Tibial nerve (tissue), 4 donors: ENCODE measurements around the gene SLC10A3. TPM values are rescaled to one million over a fixed set of nuclear protein-coding genes. Genes with fewer than 3 reads are reported as not detected.

Experiments used
- DNase-seq, 2 donors: peaks; one replicate each; pipeline ENCODE4 v3.0.0-alpha.2; 2019; ENCODE audit warnings: low spot score in 2 of 2
- H3K27ac ChIP-seq, 4 donors: fragments of 200-600 bp; sonication (generic) in 3 of 4; one replicate each; pipeline ENCODE4 v1.5.1; 2017 to 2019; ENCODE audit warnings: mild to moderate bottlenecking in 1 of 4
- H3K27me3 ChIP-seq, 2 donors: fragments of 200-600 bp; sonication (generic) in 1 of 2; one replicate each; pipeline versions ENCODE4 v1.5.1 to v1.6.0; 2017 to 2019
- H3K36me3 ChIP-seq, 3 donors: fragments of 200-600 bp; sonication (generic); one replicate each; pipeline ENCODE4 v1.5.1; 2018 to 2019
- H3K4me1 ChIP-seq, 4 donors: fragments of 200-600 bp; sonication (generic) in 3 of 4; one replicate each; pipeline ENCODE4 v1.5.1; 2017 to 2019
- H3K4me3 ChIP-seq, 4 donors: fragments of 200-600 bp; sonication (generic) in 3 of 4; one replicate each; pipeline ENCODE4 v1.5.1; 2017 to 2019; ENCODE audit warnings: mild to moderate bottlenecking in 1 of 4, moderate library complexity in 1 of 4
- H3K9me3 ChIP-seq, 4 donors: fragments of 200-600 bp; sonication (generic) in 3 of 4; one replicate each; pipeline ENCODE4 v1.5.1; 2017 to 2019
- EP300 ChIP-seq, 2 donors: sonication (generic); formaldehyde crosslinking; IDR thresholded peaks; one replicate each; pipeline ENCODE4 v1.6.1; 2017; ENCODE audit warnings: antibody characterized with exemption in 2 of 2, mild to moderate bottlenecking in 1 of 2
- POLR2A ChIP-seq, 2 donors: fragments of 450-650 bp; IDR thresholded peaks; one replicate each; pipeline ENCODE4 v1.6.1; 2017; ENCODE audit warnings: antibody characterized with exemption in 2 of 2, mild to moderate bottlenecking in 2 of 2, moderate library complexity in 2 of 2
- WGBS, 2 donors: methylation state at CpG; one replicate each; pipeline ENCODE4 v1.1.5; 2018; 5-methylcytosine and 5-hydroxymethylcytosine counted together
- total RNA-seq, 4 donors: library from RNA; depleted of rRNA; stranded (reverse); fragments of >200 nt; gene quantifications; one replicate each; pipeline ENCODE4 v1.1.0, GENCODE V29; 2016
- TF ChIP-seq, protein P1 (sequence below), 5 experiments: fragments of 200-600 bp in 3 of 5; fragments of 450-650 bp in 2 of 5; sonication (generic) in 3 of 5; IDR thresholded peaks; one replicate each; pipeline ENCODE4 v1.5.1; 2016 to 2019; ENCODE audit warnings: antibody characterized with exemption in 5 of 5, mild to moderate bottlenecking in 3 of 5, moderate library complexity in 2 of 5

The SLC10A3 gene
- total RNA-seq, 4 donors from 2014 or later: 17.8 to 40.6 (median 27.0) TPM

DNA sequence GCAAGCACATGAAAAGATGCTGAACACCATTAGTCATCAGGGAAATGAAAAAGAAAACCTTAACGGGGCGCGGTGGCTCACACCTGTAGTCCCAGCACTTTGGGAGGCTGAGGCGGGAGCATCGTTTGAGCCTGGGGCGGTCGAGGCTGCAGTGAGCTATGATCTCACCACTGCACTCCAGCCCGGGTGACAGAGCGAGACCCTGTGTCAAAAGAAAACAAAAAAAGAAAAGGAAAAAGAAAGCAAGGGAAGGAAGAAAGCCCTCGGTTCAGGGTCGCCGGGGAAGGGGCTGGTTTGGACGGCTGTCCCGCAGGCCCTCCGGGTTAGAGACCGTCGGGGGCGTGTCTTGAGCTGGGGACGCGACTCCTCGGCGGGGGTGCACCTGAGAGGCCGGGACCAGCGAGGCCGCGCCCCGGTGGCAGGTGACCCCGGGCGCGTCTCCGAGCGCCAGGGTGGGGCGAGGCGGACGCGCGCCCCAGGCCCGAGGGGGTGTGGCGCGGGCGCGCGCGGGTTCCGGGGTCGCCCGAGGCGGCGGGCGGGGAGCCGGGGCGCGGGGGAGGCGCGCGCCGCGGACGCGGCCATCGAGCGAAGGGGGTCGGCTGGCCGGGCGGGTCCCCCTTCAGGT, 32.8 kb downstream of the SLC10A3 start:
- peaks cover 0 to 30% (median 4%) of the 10 kb centered on the region in 4 donors for H3K4me1 ChIP-seq
- no peaks in the 10 kb centered on the region for H3K27me3 ChIP-seq
- no peaks in the 10 kb centered on the region for H3K36me3 ChIP-seq
- TF ChIP-seq EP300 (IDR thresholded peaks at IDR 0.05) (no peak), POLR2A (IDR thresholded peaks at IDR 0.05) (no peak)
- TF ChIP-seq, protein P1, sequence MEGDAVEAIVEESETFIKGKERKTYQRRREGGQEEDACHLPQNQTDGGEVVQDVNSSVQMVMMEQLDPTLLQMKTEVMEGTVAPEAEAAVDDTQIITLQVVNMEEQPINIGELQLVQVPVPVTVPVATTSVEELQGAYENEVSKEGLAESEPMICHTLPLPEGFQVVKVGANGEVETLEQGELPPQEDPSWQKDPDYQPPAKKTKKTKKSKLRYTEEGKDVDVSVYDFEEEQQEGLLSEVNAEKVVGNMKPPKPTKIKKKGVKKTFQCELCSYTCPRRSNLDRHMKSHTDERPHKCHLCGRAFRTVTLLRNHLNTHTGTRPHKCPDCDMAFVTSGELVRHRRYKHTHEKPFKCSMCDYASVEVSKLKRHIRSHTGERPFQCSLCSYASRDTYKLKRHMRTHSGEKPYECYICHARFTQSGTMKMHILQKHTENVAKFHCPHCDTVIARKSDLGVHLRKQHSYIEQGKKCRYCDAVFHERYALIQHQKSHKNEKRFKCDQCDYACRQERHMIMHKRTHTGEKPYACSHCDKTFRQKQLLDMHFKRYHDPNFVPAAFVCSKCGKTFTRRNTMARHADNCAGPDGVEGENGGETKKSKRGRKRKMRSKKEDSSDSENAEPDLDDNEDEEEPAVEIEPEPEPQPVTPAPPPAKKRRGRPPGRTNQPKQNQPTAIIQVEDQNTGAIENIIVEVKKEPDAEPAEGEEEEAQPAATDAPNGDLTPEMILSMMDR (IDR thresholded peaks at IDR 0.05): no peak
- H3K27ac ChIP-seq: peak overlapping the region; percentile 45 to 87 (median 74)
- no peak for DNase-seq
- no peaks in the 10 kb centered on the region for H3K9me3 ChIP-seq
- peak overlapping the region in 3 of 4 donors; percentile 42 to 72 (median 62) for H3K4me3 ChIP-seq
- WGBS, 2 donors: 8 to 29% methylated on average over 32 to 60 of the region's 65 CpGs

DNA sequence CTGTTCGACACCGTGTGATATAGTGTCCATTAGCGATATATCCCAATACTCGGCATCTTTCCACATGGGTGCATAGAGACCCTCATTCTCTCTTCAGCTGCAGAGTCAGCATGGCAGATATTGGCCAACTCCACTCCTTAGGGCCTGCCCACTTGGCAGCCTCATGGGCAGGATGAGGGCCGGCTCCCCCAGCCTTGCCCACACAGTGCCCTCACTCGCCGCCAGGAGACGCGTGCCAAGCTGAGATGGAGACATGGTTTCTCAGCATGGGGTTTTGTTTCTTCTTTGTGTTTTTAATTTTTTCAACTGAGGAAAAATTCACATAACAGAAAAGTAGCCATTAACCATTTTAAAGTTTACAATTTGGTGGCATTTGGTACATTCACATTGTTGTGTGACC, 37.6 kb downstream of the SLC10A3 start:
- H3K27ac ChIP-seq: peak overlapping the region in 2 of 4 donors; percentile 50 to 54
- H3K36me3 ChIP-seq: peaks cover 0 to 33% (median 0%) of the 10 kb centered on the region in 3 donors
- TF ChIP-seq EP300 (IDR thresholded peaks at IDR 0.05): no peak
- TF ChIP-seq, protein P1 (IDR thresholded peaks at IDR 0.05): peak in 2 of 5 experiments; percentile 19 to 32
- H3K4me3 ChIP-seq: no peak overlapping the region
- H3K27me3 ChIP-seq: no peaks in the 10 kb centered on the region
- no peaks in the 10 kb centered on the region for H3K9me3 ChIP-seq
- DNase-seq: no peak
- 55 to 77% methylated on average over 9 of the region's 9 CpGs for WGBS, 2 donors
- no peaks in the 10 kb centered on the region for H3K4me1 ChIP-seq

DNA sequence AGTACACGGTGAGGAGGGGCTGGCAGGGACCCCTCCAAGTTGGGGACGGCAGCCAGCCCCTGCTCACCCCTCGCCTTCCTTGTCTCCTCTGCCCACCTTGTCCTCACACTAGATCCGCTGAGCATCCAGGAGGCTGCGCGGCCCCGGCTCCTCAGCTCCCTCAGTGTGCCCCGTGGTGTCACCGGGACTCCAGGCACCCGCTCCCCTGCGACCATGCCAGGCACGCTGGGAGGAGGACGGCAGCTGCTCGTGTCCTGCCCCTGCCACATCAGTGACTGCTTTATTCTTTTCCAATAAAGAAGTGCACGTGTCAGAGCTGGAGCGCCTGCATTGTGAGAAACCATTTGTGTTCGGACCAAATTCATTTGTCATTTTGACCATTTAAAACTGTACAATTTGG, 40.1 kb downstream of the SLC10A3 start:
- WGBS, 2 donors: 87 to 92% methylated on average over 13 to 17 of the region's 17 CpGs
- Histone ChIP-seq H3K27ac (no peak overlapping the region), H3K4me3 (no peak overlapping the region), H3K36me3 (peaks cover 0 to 43% (median 0%) of the 10 kb centered on the region in 3 donors), H3K27me3 (no peaks in the 10 kb centered on the region), H3K9me3 (no peaks in the 10 kb centered on the region), H3K4me1 (peaks cover 0 to 9% (median 0%) of the 10 kb centered on the region in 4 donors)
- TF ChIP-seq EP300 (IDR thresholded peaks at IDR 0.05) (no peak), POLR2A (IDR thresholded peaks at IDR 0.05) (no peak)
- TF ChIP-seq, protein P1 (IDR thresholded peaks at IDR 0.05): no peak
- no peak for DNase-seq

DNA sequence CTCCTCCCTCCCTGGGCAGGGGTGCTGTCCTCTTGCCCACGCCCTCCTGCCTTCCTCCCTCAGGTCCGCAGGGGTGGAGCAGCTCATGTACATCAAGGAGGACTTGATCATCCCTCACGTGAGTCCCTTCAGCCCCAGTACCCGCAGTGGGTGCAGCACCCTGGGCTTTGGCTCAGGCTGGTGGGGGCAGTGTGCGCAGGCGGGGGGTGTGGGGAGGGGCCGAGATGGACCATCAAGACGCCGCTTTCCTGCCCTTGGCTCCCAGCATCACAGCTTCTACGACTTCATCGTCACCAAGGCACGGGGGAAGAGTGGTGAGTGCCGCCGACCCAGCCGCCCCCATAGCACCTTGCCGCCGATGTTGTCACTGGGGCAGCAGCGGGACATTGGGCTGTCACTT, 40.8 kb downstream of the SLC10A3 start:
- Histone ChIP-seq H3K9me3 (no peaks in the 10 kb centered on the region), H3K27me3 (no peaks in the 10 kb centered on the region), H3K4me3 (no peak overlapping the region), H3K4me1 (peaks cover 0 to 16% (median 0%) of the 10 kb centered on the region in 4 donors), H3K27ac (no peak overlapping the region), H3K36me3 (peaks cover 0 to 43% (median 0%) of the 10 kb centered on the region in 3 donors)
- TF ChIP-seq, protein P1 (IDR thresholded peaks at IDR 0.05): no peak
- TF ChIP-seq POLR2A (IDR thresholded peaks at IDR 0.05): no peak
- TF ChIP-seq EP300 (IDR thresholded peaks at IDR 0.05): no peak
- WGBS, 2 donors: 92 to 94% methylated on average over 8 to 17 of the region's 18 CpGs
- no peak for DNase-seq

DNA sequence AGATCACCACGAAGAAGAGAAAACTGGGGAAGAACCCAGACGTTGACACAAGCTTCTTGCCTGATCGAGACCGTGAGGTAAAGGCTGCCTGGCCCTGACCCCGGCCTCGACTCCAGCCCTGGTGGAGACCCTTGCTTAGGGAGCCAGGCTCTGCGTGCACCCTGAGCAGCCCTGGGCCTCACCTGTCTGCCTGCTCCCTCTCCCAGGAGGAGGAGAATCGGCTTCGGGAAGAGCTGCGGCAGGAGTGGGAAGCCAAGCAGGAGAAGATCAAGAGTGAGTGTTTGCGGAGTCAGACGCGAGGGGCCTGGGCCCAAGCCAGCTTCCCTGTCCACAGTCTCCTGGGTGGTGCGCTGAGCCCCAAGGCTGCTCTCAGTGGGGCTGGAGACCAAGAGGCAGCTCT, 41.9 kb downstream of the SLC10A3 start:
- DNase-seq: no peak
- Histone ChIP-seq H3K36me3 (peaks cover 0 to 43% (median 0%) of the 10 kb centered on the region in 3 donors), H3K4me1 (peaks cover 0 to 21% (median 0%) of the 10 kb centered on the region in 4 donors), H3K9me3 (no peaks in the 10 kb centered on the region), H3K27me3 (no peaks in the 10 kb centered on the region), H3K4me3 (no peak overlapping the region), H3K27ac (no peak overlapping the region)
- 90 to 94% methylated on average over 7 to 14 of the region's 14 CpGs for WGBS, 2 donors
- TF ChIP-seq EP300 (IDR thresholded peaks at IDR 0.05): no peak
- TF ChIP-seq, protein P1 (IDR thresholded peaks at IDR 0.05): no peak
- TF ChIP-seq POLR2A (IDR thresholded peaks at IDR 0.05): no peak
